ENCODE measurements around the gene L3MBTL2.

Gene L3MBTL2

DNA sequence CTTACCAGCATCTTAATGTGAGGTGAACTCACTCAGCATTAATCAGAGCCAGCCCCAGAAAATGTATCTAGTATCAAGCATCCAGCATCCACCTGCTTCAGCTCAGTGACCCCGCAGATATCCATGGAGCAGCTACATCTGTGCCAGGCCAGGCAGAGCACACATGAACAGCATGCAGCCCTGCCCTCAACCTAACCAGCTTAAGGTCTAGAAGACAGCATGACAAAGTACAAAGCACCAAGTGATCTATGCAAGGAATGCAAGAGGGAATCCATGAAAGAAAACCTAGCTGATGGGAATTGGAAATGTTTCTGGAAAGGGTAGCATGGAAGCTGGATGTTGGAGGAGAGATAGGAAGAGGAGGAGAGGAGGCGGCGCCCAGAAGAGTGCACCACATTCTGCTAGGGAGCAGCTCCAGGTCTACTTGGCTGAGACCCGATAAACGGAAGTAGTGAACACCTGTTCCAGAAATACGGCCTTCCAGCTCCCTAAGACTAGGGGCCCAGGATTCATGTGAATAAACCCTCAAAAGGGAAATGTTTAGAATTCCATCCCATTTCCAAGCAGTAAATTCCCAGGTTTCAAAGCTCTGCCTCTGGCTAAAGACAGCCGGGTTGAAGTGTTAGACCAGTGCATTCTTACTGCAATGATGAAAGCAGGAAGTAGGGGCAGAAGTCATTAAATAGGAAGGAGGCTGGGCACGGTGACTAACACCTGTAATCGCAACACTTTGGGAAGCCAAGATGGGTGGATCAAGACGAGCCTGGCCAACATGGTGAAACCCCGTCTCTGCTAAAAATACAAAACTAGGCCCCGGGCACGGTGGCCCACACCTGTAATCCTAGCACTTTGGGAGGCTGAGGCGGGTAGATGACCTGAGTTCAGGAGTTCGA is 23.5 kb upstream of the L3MBTL2 start:
- Histone ChIP-seq H3K27me3 (ENCODE audit: control insufficient read depth in 1 of 2, insufficient read depth in 2 of 2, low read length in 2 of 2) (no peaks in the 10 kb centered on the region), H3K36me3 (ENCODE audit: control insufficient read depth in 2 of 2, insufficient read depth in 2 of 2, low read length in 2 of 2) (peaks cover 11 to 24% of the 10 kb centered on the region in 2 donors), H3K4me1 (ENCODE audit: control insufficient read depth, insufficient read depth, low read length) (no peaks in the 10 kb centered on the region), H3K9me3 (ENCODE audit: control insufficient read depth in 2 of 2, low read length in 2 of 2) (no peaks in the 10 kb centered on the region), H3K9ac (ENCODE audit: low read length in 2 of 2) (no peak overlapping the region), H3K27ac (ENCODE audit: low read length) (no peak overlapping the region), H3K4me3 (ENCODE audit: low read length in 2 of 2) (no peak overlapping the region)

DNA sequence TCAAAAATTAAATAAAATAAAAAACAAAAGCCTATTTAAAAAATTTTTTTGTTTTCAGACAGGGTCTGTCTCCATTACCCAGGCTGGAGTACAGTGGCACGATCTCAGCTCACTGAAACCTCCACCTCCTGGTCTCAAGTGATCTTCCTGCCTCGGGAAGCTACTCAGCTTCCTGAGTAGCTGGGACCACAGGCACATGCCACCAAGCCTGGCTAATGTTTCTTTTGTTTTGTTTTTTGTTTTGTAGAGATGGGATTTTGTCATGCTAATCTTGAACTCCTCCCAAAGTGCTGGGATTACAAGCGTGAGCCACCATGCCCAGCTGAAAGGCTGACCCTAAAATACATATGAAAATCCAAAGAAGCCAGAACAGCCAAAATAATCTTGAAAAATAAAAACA is 20.4 kb upstream of the L3MBTL2 start:
- no peak overlapping the region for H3K27ac ChIP-seq (ENCODE audit: low read length)

DNA sequence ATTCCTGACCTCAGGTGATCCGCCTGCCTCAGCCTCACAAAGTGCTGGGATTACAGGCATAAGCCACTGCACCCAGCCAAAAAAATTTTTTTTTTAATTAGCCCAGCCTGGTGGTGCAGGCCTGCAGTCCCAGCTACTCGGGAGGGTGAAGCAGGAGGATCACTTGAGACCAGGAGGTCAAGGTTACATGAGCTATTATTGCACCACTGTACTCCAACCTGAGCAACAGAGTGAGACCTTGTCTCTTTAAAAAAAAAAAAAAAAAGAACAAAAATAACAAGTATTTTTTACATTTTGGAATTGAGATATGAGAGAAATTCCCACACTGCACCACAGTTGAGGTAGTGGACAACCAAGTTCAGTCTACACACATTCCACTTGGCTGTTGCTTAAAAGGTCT is 13.6 kb upstream of the L3MBTL2 start:
- H3K36me3 ChIP-seq (ENCODE audit: control insufficient read depth in 2 of 2, insufficient read depth in 2 of 2, low read length in 2 of 2): no peaks in the 10 kb centered on the region
- no peak overlapping the region for H3K9ac ChIP-seq (ENCODE audit: low read length in 2 of 2)
- H3K9me3 ChIP-seq (ENCODE audit: control insufficient read depth in 2 of 2, low read length in 2 of 2): no peaks in the 10 kb centered on the region
- H3K27ac ChIP-seq (ENCODE audit: low read length): no peak overlapping the region
- H3K4me3 ChIP-seq (ENCODE audit: low read length in 2 of 2): no peak overlapping the region
- no peaks in the 10 kb centered on the region for H3K4me1 ChIP-seq (ENCODE audit: control insufficient read depth, insufficient read depth, low read length)
- H3K27me3 ChIP-seq (ENCODE audit: control insufficient read depth in 1 of 2, insufficient read depth in 2 of 2, low read length in 2 of 2): no peaks in the 10 kb centered on the region

More for the DNA sequence above, 20.4 kb upstream of the L3MBTL2 start:
- Histone ChIP-seq H3K4me3 (ENCODE audit: low read length in 2 of 2) (no peak overlapping the region), H3K9ac (ENCODE audit: low read length in 2 of 2) (no peak overlapping the region), H3K4me1 (ENCODE audit: control insufficient read depth, insufficient read depth, low read length) (no peaks in the 10 kb centered on the region), H3K36me3 (ENCODE audit: control insufficient read depth in 2 of 2, insufficient read depth in 2 of 2, low read length in 2 of 2) (no peaks in the 10 kb centered on the region), H3K9me3 (ENCODE audit: control insufficient read depth in 2 of 2, low read length in 2 of 2) (no peaks in the 10 kb centered on the region), H3K27me3 (ENCODE audit: control insufficient read depth in 1 of 2, insufficient read depth in 2 of 2, low read length in 2 of 2) (no peaks in the 10 kb centered on the region)

DNA sequence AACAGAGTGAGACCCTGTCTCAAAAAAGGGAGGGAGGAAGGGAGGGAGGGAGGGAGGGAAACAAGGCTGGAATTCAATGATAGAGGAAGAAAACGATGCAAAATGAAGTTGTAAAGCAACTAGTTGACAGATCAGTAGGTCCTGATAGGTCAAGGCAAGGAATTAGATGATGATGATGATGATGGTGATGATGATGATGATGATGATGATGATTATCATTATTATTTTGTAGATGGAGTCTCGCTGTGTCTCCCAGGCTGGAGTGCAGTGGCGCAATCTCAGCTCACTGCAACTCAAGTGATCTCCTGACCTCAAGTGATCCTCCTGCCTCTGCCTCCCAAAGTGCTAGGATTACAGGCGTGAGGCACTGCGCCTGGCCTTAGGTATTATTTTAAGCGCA is 11.3 kb upstream of the L3MBTL2 start:
- no peaks in the 10 kb centered on the region for H3K36me3 ChIP-seq (ENCODE audit: control insufficient read depth in 2 of 2, insufficient read depth in 2 of 2, low read length in 2 of 2)
- H3K9me3 ChIP-seq (ENCODE audit: control insufficient read depth in 2 of 2, low read length in 2 of 2): no peaks in the 10 kb centered on the region
- no peak overlapping the region for H3K4me3 ChIP-seq (ENCODE audit: low read length in 2 of 2)
- H3K27me3 ChIP-seq (ENCODE audit: control insufficient read depth in 1 of 2, insufficient read depth in 2 of 2, low read length in 2 of 2): no peaks in the 10 kb centered on the region
- H3K9ac ChIP-seq (ENCODE audit: low read length in 2 of 2): no peak overlapping the region
- peaks cover 15% of the 10 kb centered on the region for H3K4me1 ChIP-seq (ENCODE audit: control insufficient read depth, insufficient read depth, low read length)
- no peak overlapping the region for H3K27ac ChIP-seq (ENCODE audit: low read length)

DNA sequence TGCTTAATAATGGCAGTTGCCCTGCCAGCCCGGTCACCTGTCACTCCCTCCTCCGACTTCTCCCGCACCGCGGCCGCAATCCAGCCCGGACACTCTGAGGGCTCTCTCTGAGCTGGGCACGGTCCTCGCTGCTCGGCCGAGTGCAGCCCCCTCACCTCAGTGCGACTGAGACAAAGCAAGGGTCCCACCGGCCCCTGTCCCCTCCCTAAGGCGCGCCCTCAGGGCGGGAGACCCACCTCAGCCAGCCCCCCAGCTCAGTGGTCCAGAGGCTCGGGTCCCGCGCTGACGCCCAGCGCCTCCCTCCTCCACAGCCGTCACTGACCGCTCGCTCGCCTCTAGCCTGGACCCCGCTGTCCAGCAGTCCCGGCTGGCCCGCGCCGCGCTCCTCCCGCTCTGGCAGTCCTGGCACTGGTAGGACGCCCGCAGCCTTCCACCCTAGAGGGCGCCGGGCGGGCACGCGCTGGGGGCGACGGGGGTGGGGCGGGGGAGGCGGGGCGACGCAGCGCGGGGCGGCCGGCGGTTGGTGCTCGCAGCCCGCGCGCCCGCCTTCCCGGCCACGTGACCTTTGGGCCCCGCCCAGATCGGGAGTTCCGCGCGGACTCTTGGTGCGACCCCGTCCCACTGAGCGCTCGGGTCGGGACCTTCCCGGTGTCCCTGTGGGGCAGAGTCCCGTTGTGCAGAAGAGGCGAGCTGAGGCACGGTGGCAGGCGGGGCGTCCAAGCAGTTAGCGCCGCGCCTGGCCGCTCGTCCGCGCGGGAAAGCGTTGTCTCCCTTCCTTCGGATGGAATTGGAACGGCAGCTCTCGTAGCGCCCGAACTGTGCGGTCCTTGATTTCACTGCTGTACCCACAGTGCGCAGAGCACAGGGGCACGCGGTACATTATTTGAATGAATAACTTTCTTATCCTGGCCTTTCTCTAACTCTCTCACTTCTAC is 7.8 kb upstream of the L3MBTL2 start:
- Histone ChIP-seq H3K9ac (ENCODE audit: low read length in 2 of 2) (peak overlapping the region; percentile 55 to 63), H3K27ac (ENCODE audit: low read length) (no peak overlapping the region), H3K4me1 (ENCODE audit: control insufficient read depth, insufficient read depth, low read length) (peaks cover 15% of the 10 kb centered on the region), H3K36me3 (ENCODE audit: control insufficient read depth in 2 of 2, insufficient read depth in 2 of 2, low read length in 2 of 2) (no peaks in the 10 kb centered on the region), H3K27me3 (ENCODE audit: control insufficient read depth in 1 of 2, insufficient read depth in 2 of 2, low read length in 2 of 2) (no peaks in the 10 kb centered on the region), H3K4me3 (ENCODE audit: low read length in 2 of 2) (peak overlapping the region; percentile 80 to 85), H3K9me3 (ENCODE audit: control insufficient read depth in 2 of 2, low read length in 2 of 2) (no peaks in the 10 kb centered on the region)

DNA sequence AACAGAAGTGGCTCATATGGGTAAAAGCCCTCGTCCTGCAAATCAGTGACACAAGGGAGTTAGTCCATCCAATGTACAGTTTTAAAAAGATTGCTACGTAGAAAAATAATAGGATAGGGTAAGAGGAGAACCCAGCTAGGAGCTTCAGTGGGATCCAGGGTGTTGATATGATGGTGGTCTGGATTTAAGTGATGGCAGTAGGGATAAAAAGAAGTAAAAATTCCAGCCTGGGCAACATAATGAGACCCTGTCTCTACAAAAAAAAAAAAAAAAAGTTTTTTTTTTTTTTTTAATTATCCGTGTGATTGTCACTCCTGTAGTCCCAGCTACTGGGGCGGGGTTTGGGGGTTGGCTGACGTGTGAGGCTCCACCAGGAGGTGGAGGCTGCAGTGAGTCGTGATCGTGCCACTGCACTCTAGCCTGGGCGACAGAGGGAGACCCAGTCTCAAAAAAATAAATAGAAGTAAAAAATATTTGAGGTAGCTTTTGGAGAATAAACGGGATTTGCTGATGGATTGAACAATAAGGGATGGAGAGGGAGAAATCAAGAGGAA is 7.0 kb upstream of the L3MBTL2 start:
- Histone ChIP-seq H3K27ac (ENCODE audit: low read length) (no peak overlapping the region), H3K27me3 (ENCODE audit: control insufficient read depth in 1 of 2, insufficient read depth in 2 of 2, low read length in 2 of 2) (no peaks in the 10 kb centered on the region), H3K9me3 (ENCODE audit: control insufficient read depth in 2 of 2, low read length in 2 of 2) (no peaks in the 10 kb centered on the region), H3K9ac (ENCODE audit: low read length in 2 of 2) (peak overlapping the region in 1 of 2 donors; percentile 55), H3K4me3 (ENCODE audit: low read length in 2 of 2) (peak overlapping the region; percentile 80 to 85), H3K4me1 (ENCODE audit: control insufficient read depth, insufficient read depth, low read length) (peaks cover 15% of the 10 kb centered on the region), H3K36me3 (ENCODE audit: control insufficient read depth in 2 of 2, insufficient read depth in 2 of 2, low read length in 2 of 2) (no peaks in the 10 kb centered on the region)

DNA sequence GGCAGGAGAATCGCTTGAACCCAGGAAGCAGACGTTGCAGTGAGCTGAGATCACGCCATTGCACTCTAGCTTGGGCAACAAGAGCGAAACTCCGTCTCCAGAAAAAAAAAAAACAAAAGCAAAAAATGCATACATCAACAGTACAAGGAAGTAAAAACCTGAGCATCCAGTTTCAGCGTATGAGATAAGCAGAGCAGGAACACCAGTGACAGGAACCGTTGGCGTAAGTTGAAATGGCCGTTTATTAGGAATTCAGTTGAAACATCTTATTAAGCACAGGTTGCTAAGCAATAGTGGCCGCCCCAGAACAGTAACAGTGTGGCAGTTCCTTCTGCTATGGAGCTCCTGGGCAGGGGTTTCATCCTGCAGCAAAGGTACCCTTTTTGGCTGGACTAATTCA is 4.0 kb upstream of the L3MBTL2 start:
- H3K4me1 ChIP-seq (ENCODE audit: control insufficient read depth, insufficient read depth, low read length): peaks cover 25% of the 10 kb centered on the region
- no peak overlapping the region for H3K27ac ChIP-seq (ENCODE audit: low read length)
- no peaks in the 10 kb centered on the region for H3K9me3 ChIP-seq (ENCODE audit: control insufficient read depth in 2 of 2, low read length in 2 of 2)
- H3K4me3 ChIP-seq (ENCODE audit: low read length in 2 of 2): no peak overlapping the region
- H3K36me3 ChIP-seq (ENCODE audit: control insufficient read depth in 2 of 2, insufficient read depth in 2 of 2, low read length in 2 of 2): no peaks in the 10 kb centered on the region
- no peak overlapping the region for H3K9ac ChIP-seq (ENCODE audit: low read length in 2 of 2)
- H3K27me3 ChIP-seq (ENCODE audit: control insufficient read depth in 1 of 2, insufficient read depth in 2 of 2, low read length in 2 of 2): no peaks in the 10 kb centered on the region

DNA sequence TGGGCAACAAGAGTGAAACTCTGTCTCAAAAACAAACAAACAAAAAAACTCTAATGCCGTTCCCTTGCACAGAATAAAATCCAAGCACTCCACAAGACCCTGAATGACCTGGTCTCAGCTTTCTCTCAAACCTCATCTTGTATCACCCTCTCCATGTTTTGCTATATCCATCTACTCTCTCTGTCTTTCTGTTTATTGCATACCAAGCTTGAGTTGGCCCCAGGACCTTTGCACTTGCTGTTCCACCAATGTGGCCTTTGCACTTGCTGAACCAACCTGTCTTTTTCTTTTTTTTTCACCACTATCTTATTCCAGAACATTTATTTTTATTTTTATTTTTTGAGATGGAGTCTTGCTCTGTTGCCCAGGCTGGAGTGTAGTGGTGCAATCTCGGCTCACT is 2.0 kb upstream of the L3MBTL2 start:
- Histone ChIP-seq H3K4me1 (ENCODE audit: control insufficient read depth, insufficient read depth, low read length) (peaks cover 13% of the 10 kb centered on the region), H3K36me3 (ENCODE audit: control insufficient read depth in 2 of 2, insufficient read depth in 2 of 2, low read length in 2 of 2) (no peaks in the 10 kb centered on the region), H3K9me3 (ENCODE audit: control insufficient read depth in 2 of 2, low read length in 2 of 2) (no peaks in the 10 kb centered on the region), H3K27ac (ENCODE audit: low read length) (no peak overlapping the region), H3K27me3 (ENCODE audit: control insufficient read depth in 1 of 2, insufficient read depth in 2 of 2, low read length in 2 of 2) (no peaks in the 10 kb centered on the region), H3K9ac (ENCODE audit: low read length in 2 of 2) (no peak overlapping the region), H3K4me3 (ENCODE audit: low read length in 2 of 2) (no peak overlapping the region)

DNA sequence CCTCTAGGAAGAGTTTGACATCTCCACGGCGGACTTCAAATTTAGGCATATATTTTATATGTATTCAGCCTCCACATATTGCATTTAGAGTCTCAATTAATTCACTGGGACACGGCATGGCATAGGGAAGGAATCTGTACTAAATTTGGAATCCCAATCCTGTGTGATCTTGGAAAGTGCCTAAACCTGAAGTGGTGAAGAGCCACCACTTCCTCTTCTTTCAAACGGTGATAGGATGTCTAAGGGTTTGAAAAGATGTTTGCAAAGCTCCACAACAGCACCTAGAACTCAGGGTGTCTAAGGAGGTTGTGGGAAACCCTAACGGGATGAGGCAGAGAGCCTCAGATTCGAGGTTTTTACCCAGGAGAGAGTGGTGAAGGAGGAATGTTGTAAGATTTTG is 1.0 kb upstream of the L3MBTL2 start:
- Histone ChIP-seq H3K36me3 (ENCODE audit: control insufficient read depth in 2 of 2, insufficient read depth in 2 of 2, low read length in 2 of 2) (no peaks in the 10 kb centered on the region), H3K4me3 (ENCODE audit: low read length in 2 of 2) (no peak overlapping the region), H3K27ac (ENCODE audit: low read length) (no peak overlapping the region), H3K9ac (ENCODE audit: low read length in 2 of 2) (no peak overlapping the region), H3K4me1 (ENCODE audit: control insufficient read depth, insufficient read depth, low read length) (peaks cover 12% of the 10 kb centered on the region), H3K9me3 (ENCODE audit: control insufficient read depth in 2 of 2, low read length in 2 of 2) (no peaks in the 10 kb centered on the region), H3K27me3 (ENCODE audit: control insufficient read depth in 1 of 2, insufficient read depth in 2 of 2, low read length in 2 of 2) (no peaks in the 10 kb centered on the region)

DNA sequence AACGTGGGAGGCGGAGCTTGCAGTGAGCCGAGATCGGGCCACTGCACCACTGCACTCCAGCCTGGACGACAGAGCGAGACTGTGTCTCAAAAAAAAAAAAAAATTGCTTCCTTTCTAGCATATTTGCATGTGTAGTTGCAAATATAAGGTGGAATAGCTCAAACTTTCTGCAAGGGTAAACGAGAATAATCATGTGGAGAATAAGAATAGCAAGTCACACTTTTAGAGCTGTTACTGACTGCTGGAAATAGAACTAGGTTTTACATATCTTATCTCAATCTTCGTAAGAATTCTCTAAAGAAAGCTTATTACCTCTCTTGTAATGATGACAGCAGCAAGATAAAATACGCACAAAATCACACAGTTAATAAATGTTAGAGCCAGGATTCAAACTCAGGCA is 1.6 kb downstream of the L3MBTL2 start:
- no peaks in the 10 kb centered on the region for H3K9me3 ChIP-seq (ENCODE audit: control insufficient read depth in 2 of 2, low read length in 2 of 2)
- no peak overlapping the region for H3K9ac ChIP-seq (ENCODE audit: low read length in 2 of 2)
- no peak overlapping the region for H3K4me3 ChIP-seq (ENCODE audit: low read length in 2 of 2)
- peaks cover 12% of the 10 kb centered on the region for H3K4me1 ChIP-seq (ENCODE audit: control insufficient read depth, insufficient read depth, low read length)
- H3K27me3 ChIP-seq (ENCODE audit: control insufficient read depth in 1 of 2, insufficient read depth in 2 of 2, low read length in 2 of 2): no peaks in the 10 kb centered on the region
- peaks cover 11 to 12% of the 10 kb centered on the region in 2 donors for H3K36me3 ChIP-seq (ENCODE audit: control insufficient read depth in 2 of 2, insufficient read depth in 2 of 2, low read length in 2 of 2)
- H3K27ac ChIP-seq (ENCODE audit: low read length): no peak overlapping the region
